ENCODE data around the gene DNMT1.

The DNMT1 gene

DNA sequence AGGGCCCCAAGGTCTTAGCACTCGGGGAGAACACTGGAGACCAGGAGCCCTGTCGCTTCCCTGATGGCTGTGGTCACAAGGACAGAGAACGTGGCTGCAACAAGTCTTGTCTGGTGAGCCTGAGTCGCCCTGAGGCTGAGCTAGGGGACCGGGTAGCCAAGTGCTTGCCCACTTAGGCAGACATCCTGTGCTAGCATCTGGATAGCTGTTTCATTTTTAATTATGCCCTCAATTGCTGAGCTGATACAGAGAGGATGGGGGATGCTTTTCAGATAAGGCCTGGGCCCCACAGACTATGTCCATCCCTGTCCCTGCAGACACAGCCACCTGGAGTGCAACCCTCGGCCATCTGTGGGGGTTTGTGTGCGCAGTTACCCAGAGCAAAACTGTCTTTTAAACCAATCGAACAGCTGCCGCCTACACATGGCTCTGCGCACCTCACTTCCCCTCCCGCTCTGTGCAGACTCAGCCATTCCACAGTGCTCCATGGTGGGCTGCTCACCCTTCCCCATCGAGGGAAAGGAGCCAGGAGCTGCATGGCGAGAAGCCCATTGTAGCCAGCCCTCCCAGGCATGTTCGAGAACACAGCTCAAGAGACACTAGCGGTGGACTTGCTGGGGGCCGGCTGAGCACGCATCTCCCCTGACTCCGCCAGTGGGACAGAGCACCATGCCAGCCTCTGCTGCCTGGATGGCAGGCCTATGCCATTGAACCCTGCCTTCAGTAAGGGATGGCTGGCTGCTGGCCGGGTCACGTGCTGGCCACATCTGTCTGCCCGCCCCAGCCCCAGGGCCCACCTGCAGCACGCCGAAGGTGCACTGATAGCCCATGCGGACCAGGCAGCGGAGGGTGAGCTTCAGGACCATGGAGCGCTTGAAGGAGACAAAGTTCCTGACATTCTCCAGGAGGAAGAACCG, 55.6 kb downstream of the DNMT1 start:
- no peak for DNase-seq (ENCODE audit: low spot score)

- no peak for DNase-seq (ENCODE audit: low spot score)
Measured at GRCh38 chr19:10137751-10138682, 56.7 kb downstream of the DNMT1 start.

GRCh38 chr19:10136936-10137335, 57.8 kb downstream of the DNMT1 start:
- DNase-seq (ENCODE audit: low spot score), result no peak

DNA sequence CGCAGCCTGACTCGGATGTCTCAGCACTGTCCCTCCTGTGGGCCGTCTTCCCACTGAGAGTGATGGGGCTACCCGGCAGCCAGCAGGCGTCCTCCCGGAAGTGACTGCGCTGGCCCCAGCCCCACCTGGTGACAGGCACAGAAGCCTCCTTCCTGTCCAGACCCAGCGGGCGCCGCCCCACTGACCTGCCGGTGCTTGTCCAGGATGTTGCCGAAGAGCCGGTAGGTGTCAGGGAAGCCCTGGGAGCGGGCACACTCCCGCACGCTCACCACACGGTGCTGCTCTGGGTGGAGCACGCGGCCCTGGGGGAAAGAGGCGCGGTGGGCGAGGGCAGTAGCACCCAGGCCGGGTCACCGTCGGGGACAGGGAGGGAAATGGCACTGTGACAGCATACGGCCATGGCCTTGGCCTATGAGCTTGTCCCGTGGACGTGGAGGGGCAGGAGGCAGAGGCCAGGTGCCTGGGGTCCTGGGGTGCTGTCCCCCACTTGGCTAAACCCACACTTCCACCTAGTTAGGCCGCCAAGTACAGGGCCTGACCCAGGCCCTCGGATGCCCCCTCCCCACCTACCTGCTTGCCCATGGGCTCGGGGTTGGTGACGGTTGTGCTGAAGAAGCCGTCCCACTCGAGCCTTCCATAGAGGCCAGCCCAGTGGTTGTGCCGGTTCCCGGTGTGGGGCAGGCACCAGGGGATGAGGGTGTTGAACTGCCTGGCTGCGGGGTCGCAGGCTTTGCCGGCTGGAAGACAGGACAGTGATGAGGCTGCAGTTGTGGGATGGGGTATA, 59.0 kb downstream of the DNMT1 start:
- no peak for DNase-seq (ENCODE audit: low spot score)

DNA sequence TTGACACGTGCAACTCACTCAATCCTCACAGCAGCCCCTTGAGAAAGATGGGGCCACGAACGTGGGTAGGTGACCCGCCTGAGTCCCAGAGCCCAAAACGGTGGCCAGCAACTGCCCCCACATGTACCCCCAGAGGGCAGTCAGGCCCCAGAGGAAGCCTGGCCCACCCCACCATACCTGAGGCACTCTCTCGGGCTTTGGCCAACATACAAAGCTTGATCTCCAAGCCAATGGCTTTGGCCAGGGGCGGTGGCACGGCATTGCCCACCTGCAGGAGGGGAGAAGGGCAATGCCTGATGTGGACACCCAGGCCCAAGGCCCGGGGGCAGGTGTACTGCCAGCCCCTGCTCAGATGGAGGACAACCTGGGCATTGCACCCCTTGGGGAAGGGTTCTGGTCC, 60.7 kb downstream of the DNMT1 start:
- DNase-seq (ENCODE audit: low spot score), result no peak

- no peak for DNase-seq (ENCODE audit: low spot score)
Measured at GRCh38 chr19:10133596-10133995, 61.2 kb downstream of the DNMT1 start.

GRCh38 chr19:10132905-10133304, 61.8 kb downstream of the DNMT1 start:
- no peak for DNase-seq (ENCODE audit: low spot score)

GRCh38 chr19:10126213-10126639, 68.5 kb downstream of the DNMT1 start:
- DNase-seq (ENCODE audit: low spot score), result no peak

GRCh38 chr19:10124429-10124828, 70.3 kb downstream of the DNMT1 start:
- no peak for DNase-seq (ENCODE audit: low spot score)

- DNase-seq (ENCODE audit: low spot score), result no peak
Measured at GRCh38 chr19:10122045-10122444, 72.7 kb downstream of the DNMT1 start.

GRCh38 chr19:10120538-10121189, 74.1 kb downstream of the DNMT1 start:
- DNase-seq (ENCODE audit: low spot score), result no peak

DNA sequence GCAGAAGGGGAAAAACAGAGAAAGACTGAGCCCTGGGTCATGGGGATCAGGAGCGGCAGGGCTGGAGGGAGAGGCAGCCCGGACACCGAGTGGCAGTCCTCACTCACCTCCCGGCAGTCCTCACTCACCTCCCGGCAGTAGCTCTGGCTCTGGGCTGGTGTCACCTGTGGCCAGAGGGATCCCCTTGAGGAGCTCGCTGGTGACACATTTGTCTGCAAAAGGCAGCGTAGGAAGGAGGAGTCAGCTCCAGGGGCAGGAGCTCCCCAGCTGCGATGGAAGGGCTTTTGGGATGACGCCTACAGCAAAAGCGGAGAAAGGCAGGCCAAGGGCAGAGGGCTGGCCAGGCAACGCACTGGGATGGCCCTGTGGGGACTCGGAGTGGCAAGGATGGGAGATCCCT, 75.8 kb downstream of the DNMT1 start:
- no peak for DNase-seq (ENCODE audit: low spot score)

- no peak for DNase-seq (ENCODE audit: low spot score)
Measured at GRCh38 chr19:10116866-10117616, 77.7 kb downstream of the DNMT1 start.

DNA sequence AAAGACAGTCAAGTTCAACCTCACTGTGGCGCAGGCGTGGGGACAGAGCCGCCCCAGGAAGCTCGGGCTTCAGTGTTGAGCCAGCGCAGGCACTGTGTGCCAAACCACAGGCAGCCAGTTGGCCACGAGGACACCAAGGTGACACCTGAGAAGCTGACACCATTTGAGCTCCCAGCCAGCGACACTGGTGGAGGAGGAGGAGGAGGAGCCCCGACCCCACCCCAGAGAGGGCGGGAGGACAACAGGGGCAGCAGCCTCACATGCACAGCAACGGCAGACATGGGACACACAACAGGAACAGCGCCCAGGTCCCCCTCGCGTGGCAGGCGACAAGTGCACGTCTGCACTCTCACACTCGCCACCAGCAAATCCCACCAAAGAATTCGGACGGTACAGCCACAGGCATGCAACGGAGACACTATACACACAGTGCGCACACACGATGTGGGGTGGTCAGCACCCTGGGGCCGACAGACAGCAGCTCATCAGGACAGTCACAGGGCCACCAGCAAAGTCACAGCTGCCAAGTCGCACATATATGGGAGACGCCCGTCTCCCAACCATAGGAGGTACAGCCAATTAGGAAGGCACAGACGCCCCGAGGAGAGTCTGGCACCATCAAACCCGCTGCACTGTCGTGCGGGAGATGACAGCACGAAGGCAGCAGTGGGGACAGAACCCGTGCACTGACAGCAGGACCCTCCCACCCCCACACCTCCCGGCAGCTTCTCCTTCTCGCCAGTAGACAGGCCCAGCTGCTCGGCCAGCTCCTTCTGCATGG, 78.5 kb downstream of the DNMT1 start:
- no peak for DNase-seq (ENCODE audit: low spot score)

- no peak for DNase-seq (ENCODE audit: low spot score)
Measured at GRCh38 chr19:10115392-10116084, 79.2 kb downstream of the DNMT1 start.

- DNase-seq (ENCODE audit: low spot score), result no peak
Measured at GRCh38 chr19:10114651-10115391, 79.9 kb downstream of the DNMT1 start.

DNA sequence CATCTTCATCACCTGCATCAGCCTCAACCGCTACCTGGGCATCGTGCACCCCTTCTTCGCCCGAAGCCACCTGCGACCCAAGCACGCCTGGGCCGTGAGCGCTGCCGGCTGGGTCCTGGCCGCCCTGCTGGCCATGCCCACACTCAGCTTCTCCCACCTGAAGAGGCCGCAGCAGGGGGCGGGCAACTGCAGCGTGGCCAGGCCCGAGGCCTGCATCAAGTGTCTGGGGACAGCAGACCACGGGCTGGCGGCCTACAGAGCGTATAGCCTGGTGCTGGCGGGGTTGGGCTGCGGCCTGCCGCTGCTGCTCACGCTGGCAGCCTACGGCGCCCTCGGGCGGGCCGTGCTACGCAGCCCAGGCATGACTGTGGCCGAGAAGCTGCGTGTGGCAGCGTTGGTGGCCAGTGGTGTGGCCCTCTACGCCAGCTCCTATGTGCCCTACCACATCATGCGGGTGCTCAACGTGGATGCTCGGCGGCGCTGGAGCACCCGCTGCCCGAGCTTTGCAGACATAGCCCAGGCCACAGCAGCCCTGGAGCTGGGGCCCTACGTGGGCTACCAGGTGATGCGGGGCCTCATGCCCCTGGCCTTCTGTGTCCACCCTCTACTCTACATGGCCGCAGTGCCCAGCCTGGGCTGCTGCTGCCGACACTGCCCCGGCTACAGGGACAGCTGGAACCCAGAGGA, 80.6 kb downstream of the DNMT1 start:
- no peak for DNase-seq (ENCODE audit: low spot score)

- DNase-seq (ENCODE audit: low spot score), result no peak
Measured at GRCh38 chr19:10113592-10113963, 81.2 kb downstream of the DNMT1 start.
